ENCODE measurements around the gene ATP8B1. TPM values are rescaled to one million over a fixed set of nuclear protein-coding genes. Genes with fewer than 3 reads are reported as not detected.

The ATP8B1 gene
- total and polyA plus RNA-seq, 2 experiments from 2014 or later: 1.7 to 3.0 TPM

DNA sequence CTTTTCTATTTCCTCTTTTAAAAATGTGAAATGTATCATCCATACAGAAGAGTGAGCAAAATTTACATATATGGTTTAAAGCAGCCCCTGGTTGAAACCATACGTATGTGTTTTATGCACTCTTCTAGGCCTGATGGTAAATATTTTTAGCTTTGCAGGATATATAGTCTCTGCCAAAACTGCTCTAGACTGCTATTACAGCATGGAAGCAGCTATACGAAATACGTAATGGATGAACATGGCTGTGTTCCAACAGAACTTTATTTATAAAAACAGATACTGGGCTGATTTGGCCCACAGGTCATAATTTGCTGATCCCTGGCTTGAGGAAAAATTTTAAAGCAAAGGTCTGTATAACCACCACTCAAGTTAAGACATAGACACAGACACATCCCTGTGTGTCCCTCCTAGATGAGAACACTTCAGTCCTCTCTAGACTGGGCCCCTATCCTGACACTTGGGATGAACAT is 42.5 kb upstream of the ATP8B1 start:
- H3K4me3 ChIP-seq: no peak overlapping the region
- H3K27me3 Mint-ChIP-seq (ENCODE audit: insufficient read depth, low read depth, poor library complexity): no peaks in the 10 kb centered on the region
- DNase-seq (ENCODE audit: low spot score): no peak
- no peak for ATAC-seq
- H3F3A ChIP-seq (replicated peaks; ENCODE audit: low read depth): no peaks in the 10 kb centered on the region
- H3K4me1 Mint-ChIP-seq: peaks cover 7% of the 10 kb centered on the region; the same call in 2 of the 3 replicates
- H3K9me2 ChIP-seq (ENCODE audit: insufficient read depth): no peaks in the 10 kb centered on the region
- no peaks in the 10 kb centered on the region for H3K4me1 ChIP-seq (ENCODE audit: insufficient read depth)
- H3K27me3 ChIP-seq (ENCODE audit: insufficient read depth): no peaks in the 10 kb centered on the region
- no peak overlapping the region for H3K27ac Mint-ChIP-seq
- H3K4me2 ChIP-seq: no peak overlapping the region
- H4K20me1 ChIP-seq (replicated peaks; ENCODE audit: insufficient read depth): no peaks in the 10 kb centered on the region
- no peaks in the 10 kb centered on the region for H3K36me3 Mint-ChIP-seq (ENCODE audit: low read depth)
- H3K36me3 ChIP-seq (ENCODE audit: insufficient read depth): no peaks in the 10 kb centered on the region
- H2AFZ ChIP-seq: no peak overlapping the region
- H3K79me2 ChIP-seq (replicated peaks; ENCODE audit: insufficient read depth): no peaks in the 10 kb centered on the region
- no peaks in the 10 kb centered on the region; the same call in 2 of the 3 replicates for H3K9me3 Mint-ChIP-seq
- TF ChIP-seq POLR2AphosphoS5 (IDR thresholded peaks at IDR 0.05; ENCODE audit: low read depth) (no peak), JUNB (IDR thresholded peaks at IDR 0.05; ENCODE audit: unreplicated experiment) (no peak), EZH2 (IDR thresholded peaks at IDR 0.05; ENCODE audit: low read depth, unreplicated experiment) (no peak), ZNF114 (CRISPR knock-in tag; IDR thresholded peaks at IDR 0.05) (no peak), ZNF331 (CRISPR knock-in tag; IDR thresholded peaks at IDR 0.05; ENCODE audit: low read depth) (no peak)
- TF ChIP-seq, protein P1, sequence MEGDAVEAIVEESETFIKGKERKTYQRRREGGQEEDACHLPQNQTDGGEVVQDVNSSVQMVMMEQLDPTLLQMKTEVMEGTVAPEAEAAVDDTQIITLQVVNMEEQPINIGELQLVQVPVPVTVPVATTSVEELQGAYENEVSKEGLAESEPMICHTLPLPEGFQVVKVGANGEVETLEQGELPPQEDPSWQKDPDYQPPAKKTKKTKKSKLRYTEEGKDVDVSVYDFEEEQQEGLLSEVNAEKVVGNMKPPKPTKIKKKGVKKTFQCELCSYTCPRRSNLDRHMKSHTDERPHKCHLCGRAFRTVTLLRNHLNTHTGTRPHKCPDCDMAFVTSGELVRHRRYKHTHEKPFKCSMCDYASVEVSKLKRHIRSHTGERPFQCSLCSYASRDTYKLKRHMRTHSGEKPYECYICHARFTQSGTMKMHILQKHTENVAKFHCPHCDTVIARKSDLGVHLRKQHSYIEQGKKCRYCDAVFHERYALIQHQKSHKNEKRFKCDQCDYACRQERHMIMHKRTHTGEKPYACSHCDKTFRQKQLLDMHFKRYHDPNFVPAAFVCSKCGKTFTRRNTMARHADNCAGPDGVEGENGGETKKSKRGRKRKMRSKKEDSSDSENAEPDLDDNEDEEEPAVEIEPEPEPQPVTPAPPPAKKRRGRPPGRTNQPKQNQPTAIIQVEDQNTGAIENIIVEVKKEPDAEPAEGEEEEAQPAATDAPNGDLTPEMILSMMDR (conservative IDR thresholded peaks at IDR 0.05; ENCODE audit: low read depth in 2 of 2): no peak
- TF ChIP-seq, protein P2, sequence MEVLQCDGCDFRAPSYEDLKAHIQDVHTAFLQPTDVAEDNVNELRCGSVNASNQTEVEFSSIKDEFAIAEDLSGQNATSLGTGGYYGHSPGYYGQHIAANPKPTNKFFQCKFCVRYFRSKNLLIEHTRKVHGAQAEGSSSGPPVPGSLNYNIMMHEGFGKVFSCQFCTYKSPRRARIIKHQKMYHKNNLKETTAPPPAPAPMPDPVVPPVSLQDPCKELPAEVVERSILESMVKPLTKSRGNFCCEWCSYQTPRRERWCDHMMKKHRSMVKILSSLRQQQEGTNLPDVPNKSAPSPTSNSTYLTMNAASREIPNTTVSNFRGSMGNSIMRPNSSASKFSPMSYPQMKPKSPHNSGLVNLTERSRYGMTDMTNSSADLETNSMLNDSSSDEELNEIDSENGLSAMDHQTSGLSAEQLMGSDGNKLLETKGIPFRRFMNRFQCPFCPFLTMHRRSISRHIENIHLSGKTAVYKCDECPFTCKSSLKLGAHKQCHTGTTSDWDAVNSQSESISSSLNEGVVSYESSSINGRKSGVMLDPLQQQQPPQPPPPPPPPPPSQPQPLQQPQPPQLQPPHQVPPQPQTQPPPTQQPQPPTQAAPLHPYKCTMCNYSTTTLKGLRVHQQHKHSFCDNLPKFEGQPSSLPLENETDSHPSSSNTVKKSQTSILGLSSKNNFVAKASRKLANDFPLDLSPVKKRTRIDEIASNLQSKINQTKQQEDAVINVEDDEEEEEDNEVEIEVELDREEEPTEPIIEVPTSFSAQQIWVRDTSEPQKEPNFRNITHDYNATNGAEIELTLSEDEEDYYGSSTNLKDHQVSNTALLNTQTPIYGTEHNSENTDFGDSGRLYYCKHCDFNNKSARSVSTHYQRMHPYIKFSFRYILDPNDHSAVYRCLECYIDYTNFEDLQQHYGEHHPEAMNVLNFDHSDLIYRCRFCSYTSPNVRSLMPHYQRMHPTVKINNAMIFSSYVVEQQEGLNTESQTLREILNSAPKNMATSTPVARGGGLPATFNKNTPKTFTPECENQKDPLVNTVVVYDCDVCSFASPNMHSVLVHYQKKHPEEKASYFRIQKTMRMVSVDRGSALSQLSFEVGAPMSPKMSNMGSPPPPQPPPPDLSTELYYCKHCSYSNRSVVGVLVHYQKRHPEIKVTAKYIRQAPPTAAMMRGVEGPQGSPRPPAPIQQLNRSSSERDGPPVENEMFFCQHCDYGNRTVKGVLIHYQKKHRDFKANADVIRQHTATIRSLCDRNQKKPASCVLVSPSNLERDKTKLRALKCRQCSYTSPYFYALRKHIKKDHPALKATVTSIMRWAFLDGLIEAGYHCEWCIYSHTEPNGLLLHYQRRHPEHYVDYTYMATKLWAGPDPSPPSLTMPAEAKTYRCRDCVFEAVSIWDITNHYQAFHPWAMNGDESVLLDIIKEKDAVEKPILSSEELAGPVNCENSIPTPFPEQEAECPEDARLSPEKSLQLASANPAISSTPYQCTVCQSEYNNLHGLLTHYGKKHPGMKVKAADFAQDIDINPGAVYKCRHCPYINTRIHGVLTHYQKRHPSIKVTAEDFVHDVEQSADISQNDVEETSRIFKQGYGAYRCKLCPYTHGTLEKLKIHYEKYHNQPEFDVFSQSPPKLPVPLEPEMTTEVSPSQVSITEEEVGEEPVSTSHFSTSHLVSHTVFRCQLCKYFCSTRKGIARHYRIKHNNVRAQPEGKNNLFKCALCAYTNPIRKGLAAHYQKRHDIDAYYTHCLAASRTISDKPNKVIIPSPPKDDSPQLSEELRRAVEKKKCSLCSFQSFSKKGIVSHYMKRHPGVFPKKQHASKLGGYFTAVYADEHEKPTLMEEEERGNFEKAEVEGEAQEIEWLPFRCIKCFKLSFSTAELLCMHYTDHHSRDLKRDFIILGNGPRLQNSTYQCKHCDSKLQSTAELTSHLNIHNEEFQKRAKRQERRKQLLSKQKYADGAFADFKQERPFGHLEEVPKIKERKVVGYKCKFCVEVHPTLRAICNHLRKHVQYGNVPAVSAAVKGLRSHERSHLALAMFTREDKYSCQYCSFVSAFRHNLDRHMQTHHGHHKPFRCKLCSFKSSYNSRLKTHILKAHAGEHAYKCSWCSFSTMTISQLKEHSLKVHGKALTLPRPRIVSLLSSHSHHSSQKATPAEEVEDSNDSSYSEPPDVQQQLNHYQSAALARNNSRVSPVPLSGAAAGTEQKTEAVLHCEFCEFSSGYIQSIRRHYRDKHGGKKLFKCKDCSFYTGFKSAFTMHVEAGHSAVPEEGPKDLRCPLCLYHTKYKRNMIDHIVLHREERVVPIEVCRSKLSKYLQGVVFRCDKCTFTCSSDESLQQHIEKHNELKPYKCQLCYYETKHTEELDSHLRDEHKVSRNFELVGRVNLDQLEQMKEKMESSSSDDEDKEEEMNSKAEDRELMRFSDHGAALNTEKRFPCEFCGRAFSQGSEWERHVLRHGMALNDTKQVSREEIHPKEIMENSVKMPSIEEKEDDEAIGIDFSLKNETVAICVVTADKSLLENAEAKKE (CRISPR knock-in tag; IDR thresholded peaks at IDR 0.05): no peak
- no peak overlapping the region for H3K4me3 Mint-ChIP-seq
- H3K27ac ChIP-seq (ENCODE audit: low read depth): no peak overlapping the region
